ENCODE measurements around the gene ARF1.

ARF1 gene

DNA sequence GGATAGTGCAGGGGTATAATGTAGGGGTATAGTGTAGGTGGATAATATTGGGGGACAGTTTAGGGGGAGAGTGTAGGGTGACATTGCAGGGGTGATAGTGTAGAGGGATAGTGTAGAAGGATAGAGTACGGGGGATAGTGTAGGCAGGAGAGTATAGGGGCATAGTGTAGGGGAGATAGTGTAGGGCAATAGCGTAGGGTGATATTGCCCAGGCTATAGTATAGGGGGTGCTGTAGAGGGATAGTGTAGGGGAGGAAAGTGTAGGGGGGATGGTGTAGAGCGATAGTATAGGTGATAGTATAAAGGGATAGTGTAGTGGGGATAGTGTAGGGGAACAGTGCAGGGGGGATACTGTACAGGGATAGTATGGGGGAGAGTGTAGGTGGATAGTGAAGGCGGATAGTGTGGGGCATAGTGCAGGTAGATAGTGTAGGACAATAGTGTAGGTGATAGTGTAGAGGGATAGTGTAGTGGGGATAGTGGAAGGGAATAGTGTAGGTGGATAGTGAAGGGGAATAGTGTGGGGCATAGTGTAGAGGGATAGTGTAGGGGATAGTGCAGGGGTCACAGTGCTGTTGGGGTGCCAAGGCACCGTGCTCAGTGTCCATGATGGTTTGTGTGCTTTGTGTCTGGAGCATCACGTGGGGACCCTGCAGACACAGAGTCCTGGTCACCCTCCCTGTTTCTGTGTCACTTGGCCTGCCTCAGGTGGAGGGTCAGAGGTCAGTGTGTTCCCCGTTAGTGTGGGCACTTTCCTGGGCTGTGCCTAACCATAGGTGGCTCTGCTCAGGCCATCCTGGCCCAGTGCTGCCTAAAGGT lies 10.5 kb upstream of the ARF1 start:
- Mint-ChIP-seq H3K36me3 (ENCODE audit: low read depth) (no peaks in the 10 kb centered on the region), H3K4me3 (no peak overlapping the region), H3K4me1 (ENCODE audit: low read depth) (no peaks in the 10 kb centered on the region), H3K27ac (no peak overlapping the region), H3K27me3 (peaks cover 42% of the 10 kb centered on the region), H3K9me3 (no peaks in the 10 kb centered on the region)
- intact Hi-C loops (cut with micrococcal nuclease) = loop anchor here (10.0 kb wide), 1 partner anchor 77 kb away; no protein-coding TSS in a partner anchor

- intact Hi-C loops (cut with micrococcal nuclease) = loop anchor here (10.0 kb wide), 1 partner anchor 78 kb away; no protein-coding TSS in a partner anchor
These were observed 9.9 kb upstream of the ARF1 start for GRCh38 chr1:228072658-228073043.

GRCh38 chr1:228073061-228073856 lies 9.2 kb upstream of the ARF1 start:
- no peak overlapping the region for H3K27ac Mint-ChIP-seq
- peaks cover 41% of the 10 kb centered on the region for H3K27me3 Mint-ChIP-seq
- no peak overlapping the region for H3K4me3 Mint-ChIP-seq
- intact Hi-C loops (cut with micrococcal nuclease) = loop anchor here (10.0 kb wide), 1 partner anchor 78 kb away; no protein-coding TSS in a partner anchor
- no peaks in the 10 kb centered on the region for H3K4me1 Mint-ChIP-seq (ENCODE audit: low read depth)
- no peaks in the 10 kb centered on the region for H3K9me3 Mint-ChIP-seq
- H3K36me3 Mint-ChIP-seq (ENCODE audit: low read depth) = no peaks in the 10 kb centered on the region

More at GRCh38 chr1:228072658-228073043, 9.9 kb upstream of the ARF1 start:
- H3K4me1 Mint-ChIP-seq (ENCODE audit: low read depth) = no peaks in the 10 kb centered on the region
- no peak overlapping the region for H3K4me3 Mint-ChIP-seq
- no peaks in the 10 kb centered on the region for H3K36me3 Mint-ChIP-seq (ENCODE audit: low read depth)
- peaks cover 41% of the 10 kb centered on the region for H3K27me3 Mint-ChIP-seq
- no peak overlapping the region for H3K27ac Mint-ChIP-seq
- no peaks in the 10 kb centered on the region for H3K9me3 Mint-ChIP-seq

GRCh38 chr1:228073857-228074545 lies 8.5 kb upstream of the ARF1 start:
- intact Hi-C loops (cut with micrococcal nuclease) = loop anchor here (10.0 kb wide), 1 partner anchor 79 kb away; no protein-coding TSS in a partner anchor
- H3K4me1 Mint-ChIP-seq (ENCODE audit: low read depth) = peaks cover 5% of the 10 kb centered on the region
- peaks cover 39% of the 10 kb centered on the region for H3K27me3 Mint-ChIP-seq
- no peaks in the 10 kb centered on the region for H3K9me3 Mint-ChIP-seq
- no peak overlapping the region for H3K4me3 Mint-ChIP-seq
- no peaks in the 10 kb centered on the region for H3K36me3 Mint-ChIP-seq (ENCODE audit: low read depth)
- H3K27ac Mint-ChIP-seq = no peak overlapping the region

DNA sequence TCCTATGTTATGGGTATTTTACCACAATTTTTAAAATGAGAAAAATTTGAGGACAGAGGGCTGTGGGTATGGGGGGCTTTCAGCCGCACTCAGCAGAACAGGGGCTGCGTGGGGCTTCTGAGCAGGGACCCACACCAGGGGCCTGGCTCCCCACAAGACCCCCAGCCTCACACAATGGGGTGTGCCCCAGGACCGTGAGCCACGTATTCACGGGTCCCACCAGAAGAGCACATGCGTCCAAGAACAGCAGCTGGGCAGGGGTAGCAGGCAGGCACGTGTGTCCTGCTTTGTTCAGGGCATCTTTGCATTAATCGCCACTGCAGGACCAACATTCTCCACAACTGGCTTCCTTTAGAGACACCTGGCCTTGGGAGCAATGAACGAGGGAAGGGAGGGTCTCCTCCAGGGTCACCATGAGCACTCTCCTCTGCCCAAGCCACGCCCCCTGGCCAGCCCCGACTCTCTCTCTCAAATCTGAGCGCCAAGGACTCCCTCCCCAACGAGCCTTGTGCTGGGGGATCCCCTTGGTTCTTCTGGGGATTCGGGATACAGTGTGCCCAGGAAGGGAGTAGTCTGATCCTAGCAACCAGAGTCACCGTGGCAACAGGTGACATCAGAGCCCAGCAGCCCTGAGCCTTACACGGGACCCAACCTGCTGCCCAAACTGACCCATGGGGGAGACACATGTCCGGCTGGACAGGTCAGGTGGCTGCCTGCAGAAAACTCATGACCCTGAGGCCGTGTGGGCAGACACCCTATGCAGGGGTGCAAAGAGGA lies 7.4 kb upstream of the ARF1 start:
- Mint-ChIP-seq H3K4me3 (no peak overlapping the region), H3K27ac (no peak overlapping the region), H3K9me3 (no peaks in the 10 kb centered on the region), H3K27me3 (peaks cover 37% of the 10 kb centered on the region), H3K36me3 (ENCODE audit: low read depth) (no peaks in the 10 kb centered on the region), H3K4me1 (ENCODE audit: low read depth) (peaks cover 11% of the 10 kb centered on the region)
- intact Hi-C loops (cut with micrococcal nuclease) = loop anchor here (10.0 kb wide), 1 partner anchor 80 kb away; no protein-coding TSS in a partner anchor

DNA sequence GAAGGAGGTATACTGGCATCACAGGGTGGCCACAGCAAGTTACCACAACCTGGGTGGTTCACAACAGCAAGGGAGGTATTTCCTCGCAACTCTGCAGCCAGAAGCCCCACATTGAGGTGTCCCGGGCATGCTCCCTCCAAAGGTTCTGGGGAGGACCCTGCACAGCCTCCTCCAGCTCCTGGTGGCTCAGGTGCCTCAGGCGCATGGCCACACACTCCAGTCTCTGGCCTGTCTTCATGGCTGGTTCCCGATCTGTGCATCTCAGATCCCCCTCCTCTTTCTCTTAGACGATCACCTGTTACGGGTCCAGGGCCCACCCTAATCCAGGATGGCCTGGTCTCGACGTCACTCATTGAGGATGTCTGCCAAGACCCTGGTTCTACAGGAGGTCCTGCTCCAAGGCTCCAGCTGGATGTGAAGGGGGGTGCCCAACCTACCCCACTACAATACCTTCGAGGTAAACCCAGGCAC lies 6.7 kb upstream of the ARF1 start:
- Mint-ChIP-seq H3K9me3 (no peaks in the 10 kb centered on the region), H3K4me3 (no peak overlapping the region)
- intact Hi-C loops (cut with micrococcal nuclease) = loop anchor here (10.0 kb wide), 1 partner anchor 81 kb away; no protein-coding TSS in a partner anchor

GRCh38 chr1:228076796-228077430 lies 5.6 kb upstream of the ARF1 start:
- Mint-ChIP-seq H3K27me3 (peaks cover 27% of the 10 kb centered on the region), H3K36me3 (ENCODE audit: low read depth) (no peaks in the 10 kb centered on the region), H3K27ac (no peak overlapping the region), H3K4me1 (ENCODE audit: low read depth) (peaks cover 23% of the 10 kb centered on the region), H3K9me3 (no peaks in the 10 kb centered on the region), H3K4me3 (no peak overlapping the region)
- intact Hi-C loops (cut with micrococcal nuclease) = loop anchor here (10.0 kb wide), 1 partner anchor 82 kb away; no protein-coding TSS in a partner anchor

More for the DNA sequence above, 6.7 kb upstream of the ARF1 start:
- H3K4me1 Mint-ChIP-seq (ENCODE audit: low read depth) = peaks cover 13% of the 10 kb centered on the region
- H3K27ac Mint-ChIP-seq = no peak overlapping the region
- peaks cover 34% of the 10 kb centered on the region for H3K27me3 Mint-ChIP-seq
- no peaks in the 10 kb centered on the region for H3K36me3 Mint-ChIP-seq (ENCODE audit: low read depth)

GRCh38 chr1:228077565-228078330 lies 4.8 kb upstream of the ARF1 start:
- Mint-ChIP-seq H3K36me3 (ENCODE audit: low read depth) (peaks cover 1% of the 10 kb centered on the region), H3K9me3 (no peaks in the 10 kb centered on the region), H3K27ac (no peak overlapping the region), H3K27me3 (peaks cover 25% of the 10 kb centered on the region), H3K4me3 (no peak overlapping the region), H3K4me1 (ENCODE audit: low read depth) (peaks cover 24% of the 10 kb centered on the region)
- intact Hi-C loops (cut with micrococcal nuclease) = loop anchor here (10.0 kb wide), 1 partner anchor 83 kb away; no protein-coding TSS in a partner anchor

DNA sequence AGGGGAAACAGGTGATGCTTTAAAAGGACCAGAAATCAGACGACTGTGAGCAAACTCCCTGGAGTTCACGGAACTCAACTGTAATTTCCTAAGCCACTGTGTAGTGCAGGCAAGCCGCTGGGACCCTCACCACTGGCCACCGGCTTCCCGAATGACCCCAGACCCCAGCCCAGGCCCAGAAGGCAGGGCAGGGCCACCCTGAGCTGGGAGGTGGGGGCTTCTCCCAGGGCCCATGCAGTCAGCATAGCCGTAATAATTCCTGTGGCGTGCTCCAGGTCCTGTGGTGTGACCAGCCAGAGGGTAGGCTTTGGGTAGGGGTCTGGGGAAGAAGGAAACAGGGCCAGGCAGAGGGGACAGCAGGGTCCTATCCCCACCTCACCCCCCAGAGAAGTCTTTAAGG lies 3.5 kb upstream of the ARF1 start:
- intact Hi-C loops (cut with micrococcal nuclease) = loop anchor here (10.0 kb wide), 1 partner anchor 84 kb away; no protein-coding TSS in a partner anchor
- Mint-ChIP-seq H3K4me3 (no peak overlapping the region), H3K4me1 (ENCODE audit: low read depth) (peaks cover 29% of the 10 kb centered on the region), H3K27ac (no peak overlapping the region), H3K9me3 (no peaks in the 10 kb centered on the region), H3K27me3 (peaks cover 19% of the 10 kb centered on the region), H3K36me3 (ENCODE audit: low read depth) (peaks cover 14% of the 10 kb centered on the region)

- H3K9me3 Mint-ChIP-seq = no peaks in the 10 kb centered on the region
- H3K4me1 Mint-ChIP-seq (ENCODE audit: low read depth) = peaks cover 36% of the 10 kb centered on the region
- intact Hi-C loops (cut with micrococcal nuclease) = loop anchor here (10.0 kb wide), 1 partner anchor 85 kb away; no protein-coding TSS in a partner anchor
- H3K27ac Mint-ChIP-seq = no peak overlapping the region
- no peak overlapping the region for H3K4me3 Mint-ChIP-seq
- peaks cover 16% of the 10 kb centered on the region for H3K27me3 Mint-ChIP-seq
- peaks cover 21% of the 10 kb centered on the region for H3K36me3 Mint-ChIP-seq (ENCODE audit: low read depth)
These were observed 2.8 kb upstream of the ARF1 start for GRCh38 chr1:228079601-228080263.

DNA sequence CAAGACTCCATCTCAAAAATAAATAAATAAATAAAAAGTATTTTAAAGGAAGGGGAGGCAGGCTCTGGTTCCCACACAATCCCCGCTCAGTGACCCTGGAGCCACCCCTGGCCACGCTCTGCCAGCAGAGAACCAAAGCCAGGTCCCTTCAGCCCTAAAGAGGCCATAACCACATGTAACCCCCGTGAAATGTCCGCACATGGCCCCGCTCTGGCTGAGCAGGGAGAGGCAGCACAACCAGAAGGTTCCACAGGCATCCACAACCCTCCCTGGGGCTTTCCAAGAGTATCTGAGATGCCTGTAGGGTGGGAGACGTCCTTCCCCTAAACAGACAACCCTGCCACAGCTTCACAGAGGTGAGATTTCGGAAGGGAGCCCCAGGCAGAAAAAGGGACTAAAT lies 1.4 kb upstream of the ARF1 start:
- peak overlapping the region; percentile 96 for H3K27ac Mint-ChIP-seq
- intact Hi-C loops (cut with micrococcal nuclease) = no loop called here
- peaks cover 31% of the 10 kb centered on the region for H3K36me3 Mint-ChIP-seq (ENCODE audit: low read depth)
- H3K4me1 Mint-ChIP-seq (ENCODE audit: low read depth) = peaks cover 50% of the 10 kb centered on the region
- H3K4me3 Mint-ChIP-seq = peak overlapping the region; percentile 92
- H3K27me3 Mint-ChIP-seq = peaks cover 5% of the 10 kb centered on the region
- no peaks in the 10 kb centered on the region for H3K9me3 Mint-ChIP-seq
